Activated T-helper 17 cell treated with anti-CD3 and anti-CD28 coated beads, Interleukin-2, amount 50 U/mL, for 72 hours (primary cell): Measurements from ENCODE around the gene MSH3. TPM values are rescaled to one million over a fixed set of nuclear protein-coding genes. Genes with fewer than 3 reads are reported as not detected.

ENCODE experiments used
- ATAC-seq: fragments of 150-1000 bp; cut with Tn5 transposase; replicated peaks from 2 replicates; pipeline ENCODE4 v1.10.0; 2021; ENCODE audit warnings: mild to moderate bottlenecking, moderate library complexity
- H3K27ac Mint-ChIP-seq: one replicate; pipeline ENCODE4 v1.8.0; 2022; ENCODE audit warnings: mixed read lengths
- H3K27me3 Mint-ChIP-seq: one replicate; pipeline ENCODE4 v1.8.0; 2022; ENCODE audit warnings: mixed read lengths
- H3K36me3 Mint-ChIP-seq: one replicate; pipeline ENCODE4 v1.8.0; 2022; ENCODE audit warnings: low read depth, mild to moderate bottlenecking, mixed read lengths
- H3K4me1 Mint-ChIP-seq: one replicate; pipeline ENCODE4 v1.8.0; 2022; ENCODE audit warnings: mixed read lengths
- H3K4me3 Mint-ChIP-seq: one replicate; pipeline ENCODE4 v1.8.0; 2022; ENCODE audit warnings: mild to moderate bottlenecking, mixed read lengths
- H3K9me3 Mint-ChIP-seq: one replicate; pipeline ENCODE4 v1.8.0; 2022; ENCODE audit warnings: mixed read lengths
- total RNA-seq, 2 donors: library from RNA; stranded (reverse); gene quantifications; one replicate each; pipeline ENCODE4 v1.2.3, GENCODE V29; 2022

MSH3 gene
- total RNA-seq, 2 donors from 2014 or later: 23.6 to 24.9 TPM

- peaks cover 18% of the 10 kb centered on the region for H3K4me1 Mint-ChIP-seq
- no peaks in the 10 kb centered on the region for H3K9me3 Mint-ChIP-seq
- ATAC-seq: no peak
- peaks cover 43% of the 10 kb centered on the region for H3K36me3 Mint-ChIP-seq
- H3K27me3 Mint-ChIP-seq: no peaks in the 10 kb centered on the region
- no peak overlapping the region for H3K4me3 Mint-ChIP-seq
- no peak overlapping the region for H3K27ac Mint-ChIP-seq
These were observed 52.5 kb downstream of the MSH3 start for GRCh38 chr5:80706835-80707447.

- no peak overlapping the region for H3K4me3 Mint-ChIP-seq
- H3K36me3 Mint-ChIP-seq: peaks cover 38% of the 10 kb centered on the region
- H3K4me1 Mint-ChIP-seq: peaks cover 14% of the 10 kb centered on the region
- H3K9me3 Mint-ChIP-seq: no peaks in the 10 kb centered on the region
- H3K27me3 Mint-ChIP-seq: no peaks in the 10 kb centered on the region
- no peak overlapping the region for H3K27ac Mint-ChIP-seq
- no peak for ATAC-seq
These were observed 53.2 kb downstream of the MSH3 start for GRCh38 chr5:80707645-80708044.

- Mint-ChIP-seq H3K36me3 (peaks cover 44% of the 10 kb centered on the region), H3K4me1 (peaks cover 5% of the 10 kb centered on the region), H3K27ac (no peak overlapping the region), H3K9me3 (no peaks in the 10 kb centered on the region), H3K27me3 (no peaks in the 10 kb centered on the region), H3K4me3 (no peak overlapping the region)
- ATAC-seq: no peak
These were observed 56.8 kb downstream of the MSH3 start for GRCh38 chr5:80711216-80711615.

GRCh38 chr5:80711938-80712337 lies 57.5 kb downstream of the MSH3 start:
- no peak for ATAC-seq
- H3K27ac Mint-ChIP-seq: no peak overlapping the region
- H3K4me3 Mint-ChIP-seq: no peak overlapping the region
- H3K4me1 Mint-ChIP-seq: peaks cover 5% of the 10 kb centered on the region
- no peaks in the 10 kb centered on the region for H3K9me3 Mint-ChIP-seq
- H3K27me3 Mint-ChIP-seq: no peaks in the 10 kb centered on the region
- H3K36me3 Mint-ChIP-seq: peaks cover 41% of the 10 kb centered on the region

GRCh38 chr5:80712919-80713318 lies 58.5 kb downstream of the MSH3 start:
- Mint-ChIP-seq H3K27ac (no peak overlapping the region), H3K36me3 (peaks cover 44% of the 10 kb centered on the region), H3K9me3 (no peaks in the 10 kb centered on the region), H3K27me3 (no peaks in the 10 kb centered on the region), H3K4me3 (no peak overlapping the region), H3K4me1 (peaks cover 5% of the 10 kb centered on the region)
- ATAC-seq: no peak

- Mint-ChIP-seq H3K4me3 (no peak overlapping the region), H3K36me3 (peaks cover 47% of the 10 kb centered on the region), H3K9me3 (no peaks in the 10 kb centered on the region), H3K27me3 (no peaks in the 10 kb centered on the region), H3K4me1 (peaks cover 5% of the 10 kb centered on the region), H3K27ac (no peak overlapping the region)
- no peak for ATAC-seq
These were observed 59.2 kb downstream of the MSH3 start for GRCh38 chr5:80713631-80714030.

- peaks cover 3% of the 10 kb centered on the region for H3K4me1 Mint-ChIP-seq
- peaks cover 4% of the 10 kb centered on the region for H3K9me3 Mint-ChIP-seq
- no peak for ATAC-seq
- H3K4me3 Mint-ChIP-seq: no peak overlapping the region
- H3K36me3 Mint-ChIP-seq: peaks cover 45% of the 10 kb centered on the region
- H3K27ac Mint-ChIP-seq: no peak overlapping the region
- H3K27me3 Mint-ChIP-seq: no peaks in the 10 kb centered on the region
These were observed 60.3 kb downstream of the MSH3 start for GRCh38 chr5:80714570-80715298.

GRCh38 chr5:80715887-80716286 lies 61.4 kb downstream of the MSH3 start:
- Mint-ChIP-seq H3K27me3 (no peaks in the 10 kb centered on the region), H3K4me3 (no peak overlapping the region), H3K36me3 (peaks cover 52% of the 10 kb centered on the region), H3K9me3 (peaks cover 4% of the 10 kb centered on the region), H3K4me1 (no peaks in the 10 kb centered on the region), H3K27ac (no peak overlapping the region)
- no peak for ATAC-seq

GRCh38 chr5:80720181-80720580 lies 65.7 kb downstream of the MSH3 start:
- Mint-ChIP-seq H3K27ac (no peak overlapping the region), H3K9me3 (peaks cover 4% of the 10 kb centered on the region), H3K4me3 (no peak overlapping the region), H3K4me1 (no peaks in the 10 kb centered on the region), H3K27me3 (no peaks in the 10 kb centered on the region), H3K36me3 (peaks cover 50% of the 10 kb centered on the region)
- no peak for ATAC-seq

- Mint-ChIP-seq H3K27me3 (no peaks in the 10 kb centered on the region), H3K4me1 (no peaks in the 10 kb centered on the region), H3K27ac (no peak overlapping the region), H3K9me3 (peaks cover 4% of the 10 kb centered on the region), H3K4me3 (no peak overlapping the region), H3K36me3 (peaks cover 65% of the 10 kb centered on the region)
- ATAC-seq: no peak
These were observed 68.5 kb downstream of the MSH3 start for GRCh38 chr5:80722916-80723315.

- no peak for ATAC-seq
- Mint-ChIP-seq H3K36me3 (peaks cover 68% of the 10 kb centered on the region), H3K27ac (no peak overlapping the region), H3K4me3 (no peak overlapping the region), H3K4me1 (no peaks in the 10 kb centered on the region), H3K27me3 (no peaks in the 10 kb centered on the region), H3K9me3 (no peaks in the 10 kb centered on the region)
These were observed 71.0 kb downstream of the MSH3 start for GRCh38 chr5:80725446-80725845.

- Mint-ChIP-seq H3K4me3 (no peak overlapping the region), H3K4me1 (peaks cover 10% of the 10 kb centered on the region), H3K27me3 (no peaks in the 10 kb centered on the region), H3K36me3 (peaks cover 20% of the 10 kb centered on the region), H3K27ac (no peak overlapping the region), H3K9me3 (no peaks in the 10 kb centered on the region)
- ATAC-seq: no peak
These were observed 82.3 kb downstream of the MSH3 start for GRCh38 chr5:80736730-80737129.

GRCh38 chr5:80738466-80738865 lies 84.0 kb downstream of the MSH3 start:
- Mint-ChIP-seq H3K9me3 (no peaks in the 10 kb centered on the region), H3K27ac (no peak overlapping the region), H3K27me3 (no peaks in the 10 kb centered on the region), H3K36me3 (peaks cover 26% of the 10 kb centered on the region), H3K4me3 (no peak overlapping the region), H3K4me1 (peaks cover 10% of the 10 kb centered on the region)
- ATAC-seq: no peak

GRCh38 chr5:80739057-80739456 lies 84.6 kb downstream of the MSH3 start:
- no peak overlapping the region for H3K4me3 Mint-ChIP-seq
- H3K27ac Mint-ChIP-seq: no peak overlapping the region
- no peaks in the 10 kb centered on the region for H3K27me3 Mint-ChIP-seq
- no peaks in the 10 kb centered on the region for H3K9me3 Mint-ChIP-seq
- peaks cover 10% of the 10 kb centered on the region for H3K4me1 Mint-ChIP-seq
- peaks cover 28% of the 10 kb centered on the region for H3K36me3 Mint-ChIP-seq
- no peak for ATAC-seq

- H3K27me3 Mint-ChIP-seq: no peaks in the 10 kb centered on the region
- no peak overlapping the region for H3K4me3 Mint-ChIP-seq
- H3K27ac Mint-ChIP-seq: no peak overlapping the region
- no peaks in the 10 kb centered on the region for H3K9me3 Mint-ChIP-seq
- H3K36me3 Mint-ChIP-seq: peaks cover 32% of the 10 kb centered on the region
- peaks cover 10% of the 10 kb centered on the region for H3K4me1 Mint-ChIP-seq
- no peak for ATAC-seq
These were observed 85.0 kb downstream of the MSH3 start for GRCh38 chr5:80739496-80739895.
